Measurements from ENCODE around the gene ANO6.

DNA sequence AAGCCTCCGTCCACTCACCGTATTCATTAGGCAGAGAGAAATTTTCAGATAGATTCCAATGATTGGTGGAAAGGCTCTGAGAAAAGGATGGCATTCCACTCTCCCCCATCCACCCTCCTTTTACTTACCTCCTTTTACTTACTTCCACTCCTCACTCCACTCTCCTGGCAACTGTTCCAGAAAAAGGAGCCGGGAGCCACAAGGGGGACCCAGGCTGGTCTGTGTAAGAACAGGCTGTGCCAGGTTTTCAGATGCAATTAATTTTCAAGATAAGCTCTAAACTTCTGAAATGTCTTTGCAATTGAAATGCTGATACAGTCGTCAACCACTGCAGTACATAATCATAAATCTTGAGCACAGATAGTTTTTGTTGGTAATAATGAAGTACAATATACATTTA lies 248.8 kb downstream of the ANO6 start:
- TF ChIP-seq CTCF (IDR thresholded peaks at IDR 0.05) (no peak), POLR2AphosphoS5 (IDR thresholded peaks at IDR 0.05) (no peak)

All from breast epithelium (tissue), 3 donors.